ENCODE results near the gene EIF5A. TPM values are rescaled to one million over a fixed set of nuclear protein-coding genes. Genes with fewer than 3 reads are reported as not detected.

EIF5A gene
- total and polyA plus RNA-seq, 2 of the 8 experiments (the other 6 are each of a cell fraction or from before 2014, with no cell fraction given) = 717 to 1,172 TPM

GRCh38 chr17:7262192-7262934 is 45.1 kb upstream of the EIF5A start, which contains the start of gene CLDN7:
CLDN7 (minus strand) TSS chr17:7262478; CDS start chr17:7262043, 435 bp downstream.
- Histone ChIP-seq H3K18ac (ENCODE audit: extremely low read depth, low read length) (peak within 1 kb of the TSS; percentile 94), H3K56ac (replicated peaks; ENCODE audit: insufficient read length, low read depth, low read length) (peak within 1 kb of the TSS; percentile 61), H2AK5ac (ENCODE audit: low read depth, low read length) (peak within 1 kb of the TSS; percentile 99), H2BK20ac (ENCODE audit: low read length) (no peak within 1 kb of the TSS), H3K36me3 (ENCODE audit: control insufficient read depth in 2 of 4, insufficient read depth in 4 of 4, low read length in 3 of 4) (peaks cover 0 to 25% (median 12%) of the 10 kb centered on the region in 4 experiments; a peak in 5 of 8 replicates), H2BK5ac (ENCODE audit: low read depth, low read length) (peak within 1 kb of the TSS; percentile 98), H2BK12ac (ENCODE audit: low read depth, low read length) (peak within 1 kb of the TSS; percentile 98), H3K23me2 (ENCODE audit: low read depth, low read length) (peaks cover 13% of the 10 kb centered on the region), H3K4me3 (ENCODE audit: extremely low read depth in 1 of 4, insufficient read depth in 2 of 4, low read depth in 3 of 4, low read length in 4 of 4) (peak within 1 kb of the TSS; percentile 93 to 98 (median 96)), H3K4me1 (replicated peaks in 1 of 4; ENCODE audit: control insufficient read depth in 3 of 4, insufficient read depth in 4 of 4, low read length in 3 of 4) (peaks cover 5 to 15% (median 7%) of the 10 kb centered on the region in 4 experiments; a peak in 6 of 7 replicates), H3K27me3 (replicated peaks in 1 of 4; ENCODE audit: control insufficient read depth in 3 of 4, extremely low read depth in 1 of 4, insufficient read depth in 3 of 4, low read length in 3 of 4) (no peaks in the 10 kb centered on the region), H3K79me2 (ENCODE audit: control insufficient read depth in 1 of 2, insufficient read depth in 2 of 2, low read length in 2 of 2) (peaks cover 0 to 31% of the 10 kb centered on the region in 2 experiments; a peak in 2 of 4 replicates), H3K14ac (ENCODE audit: insufficient read length) (peak within 1 kb of the TSS; percentile 73), H4K91ac (replicated peaks; ENCODE audit: insufficient read length, low read length) (peak within 1 kb of the TSS; percentile 95), H4K8ac (ENCODE audit: extremely low read depth, insufficient read depth, low read length) (peak within 1 kb of the TSS; percentile 98), H4K20me1 (replicated peaks in 1 of 2; ENCODE audit: control insufficient read depth in 1 of 2, insufficient read depth in 2 of 2, low read length in 2 of 2) (peaks cover 6 to 11% of the 10 kb centered on the region in 2 experiments), H2BK15ac (ENCODE audit: low read length) (peak within 1 kb of the TSS; percentile 20; the same call in 1 of the 2 replicates), H3K79me1 (ENCODE audit: low read depth, low read length) (peaks cover 9% of the 10 kb centered on the region), H3K4me2 (ENCODE audit: insufficient read depth in 1 of 2, low read depth in 2 of 2, low read length in 2 of 2) (peak within 1 kb of the TSS; percentile 91 to 97), H4K5ac (ENCODE audit: insufficient read length, low read depth, low read length) (peak within 1 kb of the TSS; percentile 75), H3K23ac (ENCODE audit: insufficient read length) (no peak within 1 kb of the TSS), H2AFZ (ENCODE audit: low read length) (no peak within 1 kb of the TSS; the same call in 1 of the 2 replicates), H3K27ac (ENCODE audit: low read depth, low read length) (peak within 1 kb of the TSS; percentile 91), H3K9ac (replicated peaks in 1 of 4; ENCODE audit: extremely low read depth in 1 of 4, low read depth in 3 of 4, low read length in 3 of 4) (peak within 1 kb of the TSS; percentile 94 to 98 (median 98)), H3K4ac (replicated peaks; ENCODE audit: insufficient read length, low read depth, low read length) (peak within 1 kb of the TSS; percentile 96), H2BK120ac (replicated peaks; ENCODE audit: low read depth, low read length) (no peak within 1 kb of the TSS), H3K9me3 (ENCODE audit: insufficient read depth in 2 of 2, low read depth in 1 of 2, low read length in 1 of 2) (no peaks in the 10 kb centered on the region)
- FAIRE-seq (no peak), DNase-seq (ENCODE audit: low read depth in 1 of 2, low spot score in 2 of 2) (peak; percentile 90 to 94)
- WGBS, 2 experiments (ENCODE audit: extremely low coverage in 1 of 2, insufficient coverage in 1 of 2, insufficient read length in 1 of 2, insufficient replicate concordance in 2 of 2, low coverage in 1 of 2, low lambda C conversion rate in 2 of 2, missing lambda C conversion rate in 1 of 2) = 2% methylated on average over 36 of the region's 64 CpGs; no CpG with 5 or more reads in 1 of the 2 experiments
- ChIA-PET CTCF (ENCODE audit: partially characterized antibody) (interaction anchor here (1.0 to 1.5 kb wide), 4 partner anchors 11 to 49 kb away, joined by 3 to 4 read pairs (median 4); partner anchors contain the start of genes CTDNEP1 and SLC2A4), POLR2A (ENCODE audit: partially characterized antibody) (interaction anchor here (0.6 to 13.7 kb wide), 27 partner anchors 8 to 298 kb away, joined by 3 to 159 read pairs (median 6); partner anchors contain the start of genes ACADVL, CTDNEP1, DLG4 and DVL2)
- peak; percentile 10 for TF ChIP-seq KDM4A (IDR thresholded peaks at IDR 0.05; ENCODE audit: low read depth, low read length, severe bottlenecking)
- peak; percentile 86; the same call in 1 of the 2 replicates for TF ChIP-seq TCF12 (IDR thresholded peaks at IDR 0.05; ENCODE audit: low read depth, low read length)

Measured in H1 (cell line).